ENCODE measurements around the gene H19. TPM values are rescaled to one million over a fixed set of nuclear protein-coding genes. Genes with fewer than 3 reads are reported as not detected.

H19 gene
- total and polyA plus RNA-seq, 2 donors from 2014 or later, result 53.8 to 140 TPM

- no peaks in the 10 kb centered on the region for H3K36me3 ChIP-seq (ENCODE audit: control insufficient read depth in 2 of 3, insufficient read depth in 3 of 3, low read length in 3 of 3)
- intact Hi-C loops (cut with DNase I), result no loop called here
- no peak within 1 kb of the TSS for H3K9ac ChIP-seq (ENCODE audit: low read length in 3 of 3)
- no peaks in the 10 kb centered on the region for H3K27me3 ChIP-seq (ENCODE audit: control insufficient read depth, insufficient read depth, low read length)
- H3K4me3 ChIP-seq (ENCODE audit: low read length in 3 of 3), result no peak within 1 kb of the TSS
- no peak for TF ChIP-seq CTCF (IDR thresholded peaks at IDR 0.05; ENCODE audit: borderline replicate concordance, extremely low read depth, insufficient read depth)
- no peaks in the 10 kb centered on the region for H3K9me3 ChIP-seq (ENCODE audit: control insufficient read depth in 2 of 3, insufficient read depth in 1 of 3, low read length in 3 of 3)
- no peak within 1 kb of the TSS for H3K27ac ChIP-seq (ENCODE audit: low read depth in 2 of 2, low read length in 2 of 2)
- DNase-seq (no peak), FAIRE-seq (no peak)
- no peaks in the 10 kb centered on the region for H3K4me1 ChIP-seq (ENCODE audit: control insufficient read depth in 2 of 3, insufficient read depth in 2 of 3, low read depth in 1 of 3, low read length in 3 of 3)
Observed at GRCh38 chr11:1946812-1947484, 50.7 kb downstream of the H19 start, which contains the start of gene MRPL23. TSS of gene MRPL23 (plus strand) at chr11:1947332. CDS start at chr11:1947363, 31 bp downstream.

Other genes starting within 250 kb of the H19 start
- gene IFITM10, start 247.2 kb downstream of the H19 start, total RNA-seq, result 6.4 TPM
- gene IFITM10, start 247.2 kb downstream of the H19 start, polyA plus RNA-seq (ENCODE audit: insufficient read depth, low read depth, low replicate concordance), result 2.3 TPM
- 2,183 TPM for gene CTSD, start 233.9 kb downstream of the H19 start, total RNA-seq
- 2,764 TPM for gene CTSD, start 233.9 kb downstream of the H19 start, polyA plus RNA-seq (ENCODE audit: insufficient read depth, low read depth, low replicate concordance)
- gene SYT8, start 162.9 kb downstream of the H19 start, total RNA-seq, result 1.7 TPM
- gene SYT8, start 162.9 kb downstream of the H19 start, polyA plus RNA-seq (ENCODE audit: insufficient read depth, low read depth, low replicate concordance), result 1.2 TPM
- 1.3 TPM for gene TNNI2, start 158.9 kb downstream of the H19 start, total RNA-seq
- gene TNNI2, start 158.9 kb downstream of the H19 start, polyA plus RNA-seq (ENCODE audit: insufficient read depth, low read depth, low replicate concordance), result not detected
- gene LSP1, start 144.8 kb downstream of the H19 start, total RNA-seq, result 26.1 TPM
- gene LSP1, start 144.8 kb downstream of the H19 start, polyA plus RNA-seq (ENCODE audit: insufficient read depth, low read depth, low replicate concordance), result 8.4 TPM
- not detected for gene PRR33, start 105.9 kb downstream of the H19 start, total RNA-seq
- gene PRR33, start 105.9 kb downstream of the H19 start, polyA plus RNA-seq (ENCODE audit: insufficient read depth, low read depth, low replicate concordance), result not detected
- gene TNNT3, start 78.1 kb downstream of the H19 start, total RNA-seq, result 0.60 TPM
- not detected for gene TNNT3, start 78.1 kb downstream of the H19 start, polyA plus RNA-seq (ENCODE audit: insufficient read depth, low read depth, low replicate concordance)
- gene MRPL23, start 50.5 kb downstream of the H19 start, total RNA-seq, result 45.9 TPM
- 183 TPM for gene MRPL23, start 50.5 kb downstream of the H19 start, polyA plus RNA-seq (ENCODE audit: insufficient read depth, low read depth, low replicate concordance)
- 30.5 TPM for gene IGF2, start 141.5 kb upstream of the H19 start, total RNA-seq
- gene IGF2, start 141.5 kb upstream of the H19 start, polyA plus RNA-seq (ENCODE audit: insufficient read depth, low read depth, low replicate concordance), result 10.2 TPM
- not detected for gene INS, start 163.4 kb upstream of the H19 start, total RNA-seq
- gene INS, start 163.4 kb upstream of the H19 start, polyA plus RNA-seq (ENCODE audit: insufficient read depth, low read depth, low replicate concordance), result not detected
- gene TH, start 174.0 kb upstream of the H19 start, total RNA-seq, result not detected
- gene TH, start 174.0 kb upstream of the H19 start, polyA plus RNA-seq (ENCODE audit: insufficient read depth, low read depth, low replicate concordance), result not detected

Measured in kidney (tissue), 14 donors.